Bronchial epithelial cell (primary cell): ENCODE results near the gene TCHHL1. TPM values are rescaled to one million over a fixed set of nuclear protein-coding genes. Genes with fewer than 3 reads are reported as not detected.

ENCODE experiments used
- DNase-seq: peaks from one replicate; pipeline ENCODE4 v3.0.0-alpha.2; 2010; ENCODE audit warnings: low read depth
- FAIRE-seq: peaks from 2 replicates; lab custom pipeline; 2011; peaks lifted over from hg19 to GRCh38; lab: Jason Lieb, UNC
- H3K27me3 ChIP-seq: 2 replicates; pipeline ENCODE4 v1.5.1; 2011; ENCODE audit warnings: low read length; ENCODE audit not compliant: control insufficient read depth, insufficient read depth
- H3K36me3 ChIP-seq: 2 replicates; pipeline ENCODE4 v1.5.1; 2011; ENCODE audit warnings: low read length; ENCODE audit not compliant: control insufficient read depth, insufficient read depth
- H3K4me3 ChIP-seq: 2 replicates; pipeline ENCODE4 v1.5.1; 2011; ENCODE audit warnings: mild to moderate bottlenecking, low read depth, low read length, control low read depth
- total RNA-seq: library from RNA; depleted of rRNA; stranded (reverse); fragments of >200 nt; gene quantifications from 2 replicates; pipeline ENCODE4 v1.2.1, GENCODE V29; 2014
- TF ChIP-seq, protein P1 (sequence below): IDR thresholded peaks from 2 replicates; pipeline ENCODE4 v1.5.1; 2011; ENCODE audit warnings: mild to moderate bottlenecking, moderate library complexity, low read length, control low read depth, inconsistent platforms; ENCODE audit not compliant: insufficient read depth, severe bottlenecking

TCHHL1 gene
- total RNA-seq, 1 donor from 2014 or later, result not detected

DNA sequence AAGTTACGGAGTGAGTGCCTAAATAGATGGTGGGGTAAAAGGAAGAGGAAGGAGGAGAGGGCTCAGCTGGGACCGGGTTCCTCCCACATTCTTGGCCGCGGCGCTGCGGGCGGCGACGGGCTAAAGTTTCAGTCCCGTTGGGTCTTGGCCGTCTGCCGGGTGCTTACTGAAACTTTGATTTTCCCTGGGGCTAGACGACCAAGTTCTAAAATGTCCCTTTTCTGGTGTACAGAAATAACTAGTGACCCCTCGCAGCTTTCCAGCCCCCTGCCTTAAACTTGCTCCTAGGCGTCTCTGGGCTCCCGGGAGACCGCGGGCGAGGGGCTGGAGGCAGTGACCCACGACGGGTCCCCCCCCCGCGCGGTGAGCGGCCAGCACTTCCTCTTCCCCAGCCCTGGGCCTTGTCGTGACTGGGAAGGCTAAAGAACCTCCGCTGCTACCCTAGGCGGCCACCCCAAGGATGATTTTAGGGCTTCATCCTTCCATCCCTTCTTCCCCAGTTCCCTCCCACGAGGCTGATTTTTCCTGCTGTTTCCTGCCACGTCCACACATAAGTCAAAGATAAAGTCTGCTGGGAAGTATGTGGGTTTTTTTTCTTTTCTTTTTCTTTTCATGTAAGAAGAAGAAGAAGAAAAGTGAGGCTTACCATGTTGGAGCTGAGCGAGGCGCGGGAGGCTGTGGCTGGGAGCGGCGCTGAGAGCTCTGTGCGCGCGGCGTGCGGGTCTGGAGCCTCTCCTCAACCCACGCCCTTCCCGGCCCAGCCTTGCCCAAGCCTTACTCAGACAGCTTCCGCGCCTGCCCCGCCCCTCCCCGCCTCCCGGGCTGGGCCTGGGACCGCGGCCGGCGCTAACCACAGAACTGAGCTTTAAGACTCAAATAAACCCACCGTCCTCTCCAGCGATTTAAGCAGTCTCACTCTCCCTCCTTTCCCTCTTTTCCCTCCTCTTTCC lies 52.3 kb downstream of the TCHHL1 start, which contains the start of gene S100A11:
TSS of gene S100A11 (minus strand) at position 738 of the 950 bp plus-strand sequence. CDS start at position 649, 89 bp downstream.
- DNase-seq, result peak; percentile 73
- peak within 1 kb of the TSS; percentile 84 for H3K4me3 ChIP-seq
- no peak for FAIRE-seq
- H3K27me3 ChIP-seq, result no peaks in the 10 kb centered on the region
- TF ChIP-seq, protein P1, sequence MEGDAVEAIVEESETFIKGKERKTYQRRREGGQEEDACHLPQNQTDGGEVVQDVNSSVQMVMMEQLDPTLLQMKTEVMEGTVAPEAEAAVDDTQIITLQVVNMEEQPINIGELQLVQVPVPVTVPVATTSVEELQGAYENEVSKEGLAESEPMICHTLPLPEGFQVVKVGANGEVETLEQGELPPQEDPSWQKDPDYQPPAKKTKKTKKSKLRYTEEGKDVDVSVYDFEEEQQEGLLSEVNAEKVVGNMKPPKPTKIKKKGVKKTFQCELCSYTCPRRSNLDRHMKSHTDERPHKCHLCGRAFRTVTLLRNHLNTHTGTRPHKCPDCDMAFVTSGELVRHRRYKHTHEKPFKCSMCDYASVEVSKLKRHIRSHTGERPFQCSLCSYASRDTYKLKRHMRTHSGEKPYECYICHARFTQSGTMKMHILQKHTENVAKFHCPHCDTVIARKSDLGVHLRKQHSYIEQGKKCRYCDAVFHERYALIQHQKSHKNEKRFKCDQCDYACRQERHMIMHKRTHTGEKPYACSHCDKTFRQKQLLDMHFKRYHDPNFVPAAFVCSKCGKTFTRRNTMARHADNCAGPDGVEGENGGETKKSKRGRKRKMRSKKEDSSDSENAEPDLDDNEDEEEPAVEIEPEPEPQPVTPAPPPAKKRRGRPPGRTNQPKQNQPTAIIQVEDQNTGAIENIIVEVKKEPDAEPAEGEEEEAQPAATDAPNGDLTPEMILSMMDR, result no peak
- H3K36me3 ChIP-seq, result peaks cover 25% of the 10 kb centered on the region

DNA sequence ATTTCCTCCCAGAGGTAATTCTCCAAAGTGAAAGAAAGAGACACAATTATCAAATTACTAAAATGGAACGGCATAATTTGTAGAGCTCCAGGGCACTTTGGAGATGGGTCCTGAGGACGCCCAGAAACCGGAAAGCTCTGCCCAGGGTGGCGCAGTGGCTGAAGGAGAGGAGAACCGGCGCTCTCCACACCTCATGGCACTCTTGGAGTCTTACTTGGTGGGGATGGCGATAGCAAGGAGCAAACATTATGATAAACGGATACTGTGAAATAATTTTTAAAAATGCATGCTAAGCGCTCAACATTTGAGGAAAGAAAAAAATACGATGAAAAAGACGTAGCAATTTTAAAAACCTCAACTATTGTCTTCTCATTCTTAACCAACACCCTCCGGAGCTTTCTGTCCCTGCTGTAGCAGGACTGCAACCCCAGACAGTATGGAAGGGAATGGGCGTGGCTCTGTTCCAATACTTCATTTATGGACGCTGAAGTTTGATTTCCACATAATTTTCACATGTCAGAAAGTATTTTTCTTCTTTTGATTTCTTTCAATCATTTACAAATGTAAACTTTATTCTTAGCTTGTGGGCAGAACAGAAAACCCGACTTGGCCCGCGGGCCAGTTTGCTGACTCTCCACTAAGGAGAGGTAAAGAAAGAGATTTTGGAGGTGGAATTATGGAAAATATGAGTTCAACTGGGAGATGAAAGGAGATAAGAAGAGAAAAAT lies 53.2 kb downstream of the TCHHL1 start:
- no peak for FAIRE-seq
- no peak for DNase-seq
- TF ChIP-seq, protein P1, result no peak
- peaks cover 26% of the 10 kb centered on the region for H3K36me3 ChIP-seq
- H3K4me3 ChIP-seq, result peak overlapping the region; percentile 84
- no peaks in the 10 kb centered on the region for H3K27me3 ChIP-seq

DNA sequence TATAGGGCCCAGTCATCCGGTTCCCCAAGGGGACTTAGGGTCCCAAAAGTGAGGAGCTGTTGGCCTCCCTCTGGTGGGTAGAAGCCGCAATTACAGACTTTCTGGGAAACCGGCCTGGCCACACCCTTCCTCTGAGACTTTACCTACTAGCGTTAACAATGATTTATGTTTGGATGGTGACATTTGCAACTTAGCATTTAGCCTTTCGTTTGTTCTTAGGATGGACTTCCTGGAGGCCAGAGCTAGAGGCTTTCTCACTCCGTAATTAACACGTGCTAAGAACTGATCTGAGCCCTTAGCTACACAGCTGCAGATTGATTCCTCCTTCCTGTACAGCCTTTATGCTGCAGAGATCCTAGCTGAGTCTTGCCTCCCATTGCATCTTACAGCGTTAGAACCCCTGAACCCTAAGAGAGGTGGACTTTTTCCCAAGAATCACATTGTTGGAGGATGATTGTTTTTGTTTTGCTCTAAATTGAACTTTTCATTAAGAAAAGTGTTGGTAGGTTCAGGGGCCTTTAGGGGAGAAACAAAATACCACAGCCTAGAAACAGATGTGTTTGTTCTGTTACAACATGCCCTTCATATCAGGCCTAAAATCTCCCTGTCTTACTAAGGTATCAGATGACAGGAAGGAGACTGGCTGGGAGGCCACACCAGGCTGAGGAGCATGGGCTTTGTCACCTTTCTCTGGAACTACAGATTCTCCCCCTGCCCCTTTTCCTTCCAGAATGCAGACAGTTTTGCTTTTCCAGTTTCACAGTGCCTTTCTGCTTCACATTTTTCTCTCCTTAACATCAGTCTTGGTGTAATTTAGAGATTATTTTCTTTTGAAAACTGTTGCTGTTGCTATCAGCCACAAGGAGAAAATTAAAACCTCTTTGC lies 54.0 kb downstream of the TCHHL1 start:
- DNase-seq (peak; percentile 79), FAIRE-seq (no peak)
- H3K36me3 ChIP-seq, result peaks cover 26% of the 10 kb centered on the region
- no peaks in the 10 kb centered on the region for H3K27me3 ChIP-seq
- H3K4me3 ChIP-seq, result peak overlapping the region; percentile 84
- TF ChIP-seq, protein P1, result peak; percentile 71

DNA sequence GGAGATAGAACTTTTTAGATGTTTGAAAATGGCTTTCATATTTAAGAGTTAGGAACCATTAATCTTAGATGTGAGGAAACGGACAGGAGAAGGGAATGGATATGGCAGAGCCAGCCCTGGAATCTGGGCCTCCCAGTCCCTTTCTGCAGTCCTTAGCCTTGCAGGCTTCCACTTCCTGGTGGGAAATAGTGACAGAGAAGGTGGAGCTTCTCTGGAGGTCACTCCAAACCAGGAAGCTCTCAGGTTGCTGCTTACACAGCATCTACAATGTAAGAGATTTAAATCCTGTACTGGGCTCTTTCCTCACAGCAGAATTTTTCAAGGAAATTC lies 54.6 kb downstream of the TCHHL1 start:
- no peak for DNase-seq
- Histone ChIP-seq H3K4me3 (peak overlapping the region; percentile 84), H3K27me3 (no peaks in the 10 kb centered on the region), H3K36me3 (peaks cover 26% of the 10 kb centered on the region)
- FAIRE-seq, result no peak
- TF ChIP-seq, protein P1, result no peak

Other genes starting within 250 kb of the TCHHL1 start
- not detected in 2 replicates for gene C2CD4D, start 249.2 kb downstream of the TCHHL1 start, total RNA-seq
- gene THEM5, start 235.4 kb downstream of the TCHHL1 start, total RNA-seq, result not detected in 2 replicates
- gene THEM4, start 179.6 kb downstream of the TCHHL1 start, total RNA-seq, result 6.7 and 9.7 TPM in 2 replicates
- 120 and 212 TPM in 2 replicates for gene S100A10, start 95.2 kb downstream of the TCHHL1 start, total RNA-seq
- gene S100A11, start 52.1 kb downstream of the TCHHL1 start, total RNA-seq, result 58.7 and 151 TPM in 2 replicates
- gene TCHH, start 26.4 kb upstream of the TCHHL1 start, total RNA-seq, result under 0.01 TPM in 2 replicates
- 0.53 and 2.9 TPM in 2 replicates for gene RPTN, start 70.2 kb upstream of the TCHHL1 start, total RNA-seq
- under 0.01 and 0.26 TPM in 2 replicates for gene HRNR, start 135.1 kb upstream of the TCHHL1 start, total RNA-seq
- 0.26 and 4.0 TPM in 2 replicates for gene FLG, start 236.2 kb upstream of the TCHHL1 start, total RNA-seq